Panc1 (cell line): ENCODE data around the gene MTR. TPM values are rescaled to one million over a fixed set of nuclear protein-coding genes. Genes with fewer than 3 reads are reported as not detected.

Experiments
- ATAC-seq: fragments of 200-7000 bp; cut with Tn5 transposase; 2 replicates; pipeline ENCODE4 v1.9.1; 2020; ENCODE audit warnings: mild to moderate bottlenecking, moderate library complexity
- BruUV-seq: library from RNA; stranded (reverse); fragments of 400-500 nt; replicated peaks from 2 replicates; lab custom pipeline; 2021; lab: Mats Ljungman, UMichigan
- CTCF ChIA-PET: fragments of 300-600 bp; sonication (Branson Sonifier 250); formaldehyde crosslinking; loops from one replicate; lab custom pipeline; 2022; ENCODE audit warnings: antibody characterized with exemption; lab: Charles Lee
- POLR2A ChIA-PET: fragments of 300-600 bp; sonication (Branson Sonifier 250); formaldehyde crosslinking; loops from one replicate; lab custom pipeline; 2022; ENCODE audit warnings: antibody characterized with exemption; lab: Charles Lee
- DNase-seq: peaks from one replicate; pipeline ENCODE4 v3.0.0-alpha.2; 2010; ENCODE audit warnings: low read depth, low spot score
- H3K27ac ChIP-seq: 2 replicates; pipeline ENCODE4 v1.5.1; 2011; ENCODE audit warnings: mild to moderate bottlenecking, low read length, inconsistent platforms
- H3K27me3 ChIP-seq: fragments of 200-500 bp; sonication (Bioruptor generic); 2 replicates; pipeline ENCODE4 v1.6.0; 2014; ENCODE audit warnings: low read length, inconsistent platforms; ENCODE audit not compliant: control insufficient read depth, insufficient read depth
- H3K36me3 ChIP-seq: fragments of 200-500 bp; sonication (Bioruptor generic); 2 replicates; pipeline ENCODE4 v1.5.1; 2014; ENCODE audit warnings: inconsistent platforms, mild to moderate bottlenecking, low read length, moderate library complexity; ENCODE audit not compliant: control insufficient read depth, insufficient read depth
- H3K4me1 ChIP-seq: 2 replicates; pipeline ENCODE4 v1.5.1; 2011; ENCODE audit warnings: inconsistent platforms, mild to moderate bottlenecking, low read length, moderate library complexity; ENCODE audit not compliant: control insufficient read depth, insufficient read depth
- H3K4me3 ChIP-seq, 2 experiments: 2 replicates each; pipeline ENCODE4 v1.5.1; 2011 to 2012; ENCODE audit warnings: low read depth in 2 of 2, low read length in 2 of 2, mild to moderate bottlenecking in 2 of 2, inconsistent platforms in 1 of 2, moderate library complexity in 1 of 2
- H3K9me3 ChIP-seq: fragments of 200-500 bp; sonication (Bioruptor generic); 2 replicates; pipeline ENCODE4 v1.5.1; 2014; ENCODE audit warnings: low read depth, mild to moderate bottlenecking, inconsistent platforms, low read length, moderate library complexity; ENCODE audit not compliant: control insufficient read depth, insufficient read depth
- POLR2AphosphoS5 ChIP-seq: IDR thresholded peaks from 2 replicates; pipeline ENCODE4 v1.6.1; 2012; ENCODE audit warnings: mild to moderate bottlenecking, low read depth, low read length, moderate library complexity
- SIN3A ChIP-seq: IDR thresholded peaks from 2 replicates; pipeline ENCODE4 v1.6.1; 2012; ENCODE audit warnings: low read depth, mild to moderate bottlenecking, low read length, moderate library complexity, borderline replicate concordance; ENCODE audit not compliant: insufficient read depth
- TCF7L2 ChIP-seq: IDR thresholded peaks from 2 replicates; pipeline ENCODE4 v1.6.1; 2011; ENCODE audit warnings: mild to moderate bottlenecking, low read depth, low read length, inconsistent platforms
- in situ Hi-C: cut with HindIII; loops from 2 replicates; pipeline ENCODE4 v1.10.0; 2016; ENCODE audit warnings: low sequenced_read_pairs, low pct_unique_long_range_greater_than_20kb
- intact Hi-C: fragments of 100-400 bp; cut with micrococcal nuclease; formaldehyde crosslinking; loops from one replicate; pipeline ENCODE4 v1.10.0; 2022; ENCODE audit not compliant: unreplicated experiment
- total RNA-seq: library from RNA; stranded (reverse); gene quantifications from one replicate; pipeline ENCODE4 v1.2.1, GENCODE V29; 2021; ENCODE audit not compliant: unreplicated experiment
- TF ChIP-seq, protein P1 (sequence below): fragments of 450-650 bp; IDR thresholded peaks from 2 replicates; pipeline ENCODE4 v1.5.1; 2017; ENCODE audit warnings: mild to moderate bottlenecking
- TF ChIP-seq, protein P2 (sequence below), 2 experiments: IDR thresholded peaks; 2 replicates each; pipeline ENCODE4 v1.6.1; 2011 to 2012; ENCODE audit warnings: low read depth in 2 of 2, control low read depth in 1 of 2, low read length in 1 of 2, mild to moderate bottlenecking in 1 of 2, moderate library complexity in 1 of 2; ENCODE audit not compliant: insufficient read depth in 1 of 2

Gene MTR
- total RNA-seq, 1 experiment from 2014 or later = 33.7 TPM

DNA sequence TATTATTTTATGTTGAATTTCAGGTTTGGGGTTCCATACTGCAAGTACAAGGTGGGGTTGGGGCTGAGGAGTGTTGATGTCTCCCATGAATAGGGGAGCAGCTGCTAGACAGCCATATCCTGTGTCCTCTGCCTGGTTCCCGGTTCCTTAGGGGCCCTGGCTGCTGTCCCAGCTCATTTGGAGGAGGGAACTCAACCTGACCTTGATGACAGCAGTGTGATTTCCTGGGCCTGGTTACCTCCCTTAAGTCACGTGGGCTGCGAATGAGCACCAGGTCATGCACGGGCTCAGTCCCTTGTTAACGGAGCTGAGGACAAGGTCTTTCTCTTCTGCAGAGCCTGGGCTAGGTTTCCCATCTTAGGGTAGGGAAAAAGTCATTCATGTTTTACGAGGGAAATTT lies 85.1 kb downstream of the MTR start:
- intact Hi-C loops = no loop called here
- no TSS peak for BruUV-seq
- CTCF ChIA-PET = no interaction called here

DNA sequence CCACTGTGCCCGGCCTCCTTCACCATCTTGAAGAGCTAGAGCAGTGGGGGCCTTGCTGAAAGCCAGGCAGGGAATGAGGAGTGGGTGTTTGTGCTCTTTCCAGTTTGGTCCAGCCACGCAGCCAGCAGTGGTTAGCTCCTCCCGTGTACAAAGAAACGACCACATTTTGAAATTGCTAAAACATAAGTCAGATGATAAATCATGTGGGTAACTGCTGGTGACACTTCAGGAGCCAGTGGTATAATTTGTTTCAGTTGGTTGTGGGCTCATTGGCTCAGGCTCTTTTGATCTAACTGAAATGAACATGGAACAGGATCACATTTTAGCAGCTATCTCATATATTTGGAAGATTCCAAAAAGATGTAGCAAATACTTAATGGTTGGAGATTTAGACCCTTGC lies 87.6 kb downstream of the MTR start:
- ChIA-PET POLR2A (no interaction called here), CTCF (interaction anchor here (0.6 kb wide), 1 partner anchor 114 kb away, joined by 3 read pairs; no protein-coding TSS in a partner anchor)
- in situ Hi-C loops = no loop called here
- no TSS peak for BruUV-seq
- Histone ChIP-seq H3K4me3 (no peak overlapping the region), H3K36me3 (no peaks in the 10 kb centered on the region; the same call in 1 of the 2 replicates), H3K9me3 (no peaks in the 10 kb centered on the region), H3K4me1 (no peaks in the 10 kb centered on the region), H3K27me3 (no peaks in the 10 kb centered on the region), H3K27ac (no peak overlapping the region)
- TF ChIP-seq, protein P1, sequence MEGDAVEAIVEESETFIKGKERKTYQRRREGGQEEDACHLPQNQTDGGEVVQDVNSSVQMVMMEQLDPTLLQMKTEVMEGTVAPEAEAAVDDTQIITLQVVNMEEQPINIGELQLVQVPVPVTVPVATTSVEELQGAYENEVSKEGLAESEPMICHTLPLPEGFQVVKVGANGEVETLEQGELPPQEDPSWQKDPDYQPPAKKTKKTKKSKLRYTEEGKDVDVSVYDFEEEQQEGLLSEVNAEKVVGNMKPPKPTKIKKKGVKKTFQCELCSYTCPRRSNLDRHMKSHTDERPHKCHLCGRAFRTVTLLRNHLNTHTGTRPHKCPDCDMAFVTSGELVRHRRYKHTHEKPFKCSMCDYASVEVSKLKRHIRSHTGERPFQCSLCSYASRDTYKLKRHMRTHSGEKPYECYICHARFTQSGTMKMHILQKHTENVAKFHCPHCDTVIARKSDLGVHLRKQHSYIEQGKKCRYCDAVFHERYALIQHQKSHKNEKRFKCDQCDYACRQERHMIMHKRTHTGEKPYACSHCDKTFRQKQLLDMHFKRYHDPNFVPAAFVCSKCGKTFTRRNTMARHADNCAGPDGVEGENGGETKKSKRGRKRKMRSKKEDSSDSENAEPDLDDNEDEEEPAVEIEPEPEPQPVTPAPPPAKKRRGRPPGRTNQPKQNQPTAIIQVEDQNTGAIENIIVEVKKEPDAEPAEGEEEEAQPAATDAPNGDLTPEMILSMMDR = no peak
- TF ChIP-seq, protein P2, sequence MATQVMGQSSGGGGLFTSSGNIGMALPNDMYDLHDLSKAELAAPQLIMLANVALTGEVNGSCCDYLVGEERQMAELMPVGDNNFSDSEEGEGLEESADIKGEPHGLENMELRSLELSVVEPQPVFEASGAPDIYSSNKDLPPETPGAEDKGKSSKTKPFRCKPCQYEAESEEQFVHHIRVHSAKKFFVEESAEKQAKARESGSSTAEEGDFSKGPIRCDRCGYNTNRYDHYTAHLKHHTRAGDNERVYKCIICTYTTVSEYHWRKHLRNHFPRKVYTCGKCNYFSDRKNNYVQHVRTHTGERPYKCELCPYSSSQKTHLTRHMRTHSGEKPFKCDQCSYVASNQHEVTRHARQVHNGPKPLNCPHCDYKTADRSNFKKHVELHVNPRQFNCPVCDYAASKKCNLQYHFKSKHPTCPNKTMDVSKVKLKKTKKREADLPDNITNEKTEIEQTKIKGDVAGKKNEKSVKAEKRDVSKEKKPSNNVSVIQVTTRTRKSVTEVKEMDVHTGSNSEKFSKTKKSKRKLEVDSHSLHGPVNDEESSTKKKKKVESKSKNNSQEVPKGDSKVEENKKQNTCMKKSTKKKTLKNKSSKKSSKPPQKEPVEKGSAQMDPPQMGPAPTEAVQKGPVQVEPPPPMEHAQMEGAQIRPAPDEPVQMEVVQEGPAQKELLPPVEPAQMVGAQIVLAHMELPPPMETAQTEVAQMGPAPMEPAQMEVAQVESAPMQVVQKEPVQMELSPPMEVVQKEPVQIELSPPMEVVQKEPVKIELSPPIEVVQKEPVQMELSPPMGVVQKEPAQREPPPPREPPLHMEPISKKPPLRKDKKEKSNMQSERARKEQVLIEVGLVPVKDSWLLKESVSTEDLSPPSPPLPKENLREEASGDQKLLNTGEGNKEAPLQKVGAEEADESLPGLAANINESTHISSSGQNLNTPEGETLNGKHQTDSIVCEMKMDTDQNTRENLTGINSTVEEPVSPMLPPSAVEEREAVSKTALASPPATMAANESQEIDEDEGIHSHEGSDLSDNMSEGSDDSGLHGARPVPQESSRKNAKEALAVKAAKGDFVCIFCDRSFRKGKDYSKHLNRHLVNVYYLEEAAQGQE (IDR thresholded peaks at IDR 0.05; ENCODE audit: insufficient read depth in 1 of 2, low read depth in 2 of 2, low read length in 1 of 2) = no peak
- TF ChIP-seq POLR2AphosphoS5 = no peak
- TF ChIP-seq TCF7L2 = no peak
- TF ChIP-seq SIN3A = no peak
- intact Hi-C loops = no loop called here
- no peak for DNase-seq
- ATAC-seq = no peak

More for the DNA sequence above, 85.1 kb downstream of the MTR start:
- Histone ChIP-seq H3K36me3 (peaks cover 4% of the 10 kb centered on the region; the same call in 1 of the 2 replicates), H3K9me3 (no peaks in the 10 kb centered on the region), H3K4me3 (no peak overlapping the region), H3K4me1 (no peaks in the 10 kb centered on the region), H3K27ac (no peak overlapping the region), H3K27me3 (no peaks in the 10 kb centered on the region)
- DNase-seq (no peak), ATAC-seq (no peak)
- POLR2A ChIA-PET = no interaction called here
- in situ Hi-C loops = no loop called here
- TF ChIP-seq TCF7L2 (no peak), POLR2AphosphoS5 (no peak), SIN3A (no peak)
- TF ChIP-seq, protein P1 = no peak
- TF ChIP-seq, protein P2 (IDR thresholded peaks at IDR 0.05; ENCODE audit: insufficient read depth in 1 of 2, low read depth in 2 of 2, low read length in 1 of 2) = no peak
